Keratinocyte (primary cell): ENCODE data around the gene PFDN5.
A peak's percentile ranks its signal among the peaks of the same experiment; 100 is the strongest.

Experiments
- CTCF ChIP-seq, 3 experiments: IDR thresholded peaks in 1 of 3; conservative IDR thresholded peaks in 1 of 3; optimal IDR thresholded peaks in 1 of 3; 2 replicates in 2 of 3; 3 replicates in 1 of 3; pipeline versions ENCODE3 to v1.5.1; 2011; ENCODE audit warnings: low read length in 3 of 3, mild to moderate bottlenecking in 3 of 3, moderate library complexity in 2 of 3, control low read depth in 1 of 3, inconsistent platforms in 1 of 3; ENCODE audit not compliant: insufficient read depth in 2 of 3; ENCODE audit errors: extremely low read depth in 1 of 3
- EZH2 ChIP-seq: IDR thresholded peaks from one replicate; pipeline ENCODE4 v1.6.1; 2012; ENCODE audit warnings: inconsistent platforms, mild to moderate bottlenecking, low read length, moderate library complexity

- no peak for TF ChIP-seq CTCF (optimal IDR thresholded peaks at IDR 0.05 in 1 of 3, IDR thresholded peaks at IDR 0.05 in 1 of 3, conservative IDR thresholded peaks at IDR 0.05 in 1 of 3; ENCODE audit: extremely low read depth in 1 of 3, insufficient read depth in 2 of 3, low read length in 3 of 3)
- TF ChIP-seq EZH2, result peak; percentile 31
Measured at GRCh38 chr12:53325511-53326061, 30.2 kb downstream of the PFDN5 start.
